OCI-LY1 (cell line): ENCODE data around the gene ZBTB43.

Experiments used
- H2AFZ ChIP-seq: fragments of 200-600 bp; sonication (generic), shearing (Covaris generic); 2 replicates; pipeline ENCODE4 v1.6.0; 2014; ENCODE audit warnings: antibody characterized with exemption, mild to moderate bottlenecking, low read length
- H3F3A ChIP-seq: fragments of 200-600 bp; sonication (generic), shearing (Covaris generic); 2 replicates; pipeline ENCODE4 v1.6.0; 2014; ENCODE audit warnings: mild to moderate bottlenecking, antibody characterized with exemption, low read length, moderate library complexity; ENCODE audit not compliant: insufficient read depth
- H3K27ac ChIP-seq: fragments of 200-600 bp; sonication (generic); 2 replicates; pipeline ENCODE4 v1.5.1; 2014; ENCODE audit warnings: low read length, mixed run types, mild to moderate bottlenecking, low read depth; ENCODE audit not compliant: poor library complexity, severe bottlenecking
- H3K27me3 ChIP-seq: fragments of 200-600 bp; sonication (generic); 2 replicates; pipeline ENCODE4 v1.6.0; 2014; ENCODE audit warnings: antibody characterized with exemption, mild to moderate bottlenecking, low read length, moderate library complexity; ENCODE audit not compliant: insufficient read depth
- H3K36me3 ChIP-seq: fragments of 200-600 bp; sonication (generic); 2 replicates; pipeline ENCODE4 v1.6.1; 2014; ENCODE audit warnings: mild to moderate bottlenecking, antibody characterized with exemption, low read length, moderate library complexity, mixed read lengths; ENCODE audit not compliant: insufficient read depth
- H3K4me1 ChIP-seq: fragments of 200-600 bp; sonication (generic); 2 replicates; pipeline ENCODE4 v1.5.1; 2014; ENCODE audit warnings: mild to moderate bottlenecking, low read length, moderate library complexity; ENCODE audit not compliant: insufficient read depth, severe bottlenecking
- H3K4me2 ChIP-seq: fragments of 200-600 bp; sonication (generic), shearing (Covaris generic); 2 replicates; pipeline ENCODE4 v1.6.1; 2014; ENCODE audit warnings: low read length
- H3K4me3 ChIP-seq: fragments of 200-600 bp; sonication (generic); 2 replicates; pipeline ENCODE4 v1.5.1; 2014; ENCODE audit warnings: low read length, low read depth, mild to moderate bottlenecking, mixed read lengths; ENCODE audit not compliant: poor library complexity, severe bottlenecking
- H3K79me2 ChIP-seq: fragments of 200-600 bp; shearing (Covaris generic); 2 replicates; pipeline ENCODE4 v1.6.1; 2016; ENCODE audit warnings: mixed run types, low read length, mixed read lengths; ENCODE audit not compliant: insufficient read depth
- H3K9ac ChIP-seq: fragments of 200-600 bp; sonication (generic), shearing (Covaris generic); 2 replicates; pipeline ENCODE4 v1.6.1; 2014; ENCODE audit warnings: mild to moderate bottlenecking, low read length, mixed read lengths
- H3K9me2 ChIP-seq: fragments of 200-600 bp; sonication (generic), shearing (Covaris generic); 2 replicates; pipeline ENCODE4 v1.6.1; 2014; ENCODE audit warnings: low read depth, mild to moderate bottlenecking, low read length, mixed read lengths
- H3K9me3 ChIP-seq: fragments of 200-600 bp; shearing (Covaris generic); 2 replicates; pipeline ENCODE4 v1.6.1; 2014; ENCODE audit warnings: low read length, mixed read lengths
- H4K20me1 ChIP-seq: fragments of 200-600 bp; sonication (generic), shearing (Covaris generic); 2 replicates; pipeline ENCODE4 v1.6.0; 2016; ENCODE audit warnings: mild to moderate bottlenecking, low read length; ENCODE audit not compliant: insufficient read depth
- EZH2 ChIP-seq: fragments of 200-600 bp; sonication (generic), shearing (Covaris generic); IDR thresholded peaks from 2 replicates; pipeline ENCODE4 v1.8.0; 2017; ENCODE audit warnings: borderline replicate concordance, mixed run types, mild to moderate bottlenecking, antibody characterized with exemption, low read length, moderate library complexity, mixed read lengths
- TF ChIP-seq, protein P1 (sequence below): fragments of 200-600 bp; sonication (generic), shearing (Covaris generic); IDR thresholded peaks from 2 replicates; pipeline ENCODE4 v1.5.1; 2017; ENCODE audit warnings: mild to moderate bottlenecking, antibody characterized with exemption, low read length, moderate library complexity, mixed read lengths

Gene ZBTB43

GRCh38 chr9:126788046-126788445, 16.8 kb upstream of the ZBTB43 start:
- Histone ChIP-seq H4K20me1 (no peaks in the 10 kb centered on the region), H3K4me3 (no peak overlapping the region), H3K36me3 (no peaks in the 10 kb centered on the region), H3K9me3 (no peaks in the 10 kb centered on the region), H3K4me2 (no peak overlapping the region), H3F3A (no peaks in the 10 kb centered on the region), H3K9ac (no peak overlapping the region), H2AFZ (no peak overlapping the region), H3K9me2 (no peaks in the 10 kb centered on the region), H3K27ac (no peak overlapping the region), H3K4me1 (no peaks in the 10 kb centered on the region), H3K27me3 (peaks cover 19% of the 10 kb centered on the region), H3K79me2 (no peaks in the 10 kb centered on the region)
- TF ChIP-seq EZH2: no peak
- TF ChIP-seq, protein P1, sequence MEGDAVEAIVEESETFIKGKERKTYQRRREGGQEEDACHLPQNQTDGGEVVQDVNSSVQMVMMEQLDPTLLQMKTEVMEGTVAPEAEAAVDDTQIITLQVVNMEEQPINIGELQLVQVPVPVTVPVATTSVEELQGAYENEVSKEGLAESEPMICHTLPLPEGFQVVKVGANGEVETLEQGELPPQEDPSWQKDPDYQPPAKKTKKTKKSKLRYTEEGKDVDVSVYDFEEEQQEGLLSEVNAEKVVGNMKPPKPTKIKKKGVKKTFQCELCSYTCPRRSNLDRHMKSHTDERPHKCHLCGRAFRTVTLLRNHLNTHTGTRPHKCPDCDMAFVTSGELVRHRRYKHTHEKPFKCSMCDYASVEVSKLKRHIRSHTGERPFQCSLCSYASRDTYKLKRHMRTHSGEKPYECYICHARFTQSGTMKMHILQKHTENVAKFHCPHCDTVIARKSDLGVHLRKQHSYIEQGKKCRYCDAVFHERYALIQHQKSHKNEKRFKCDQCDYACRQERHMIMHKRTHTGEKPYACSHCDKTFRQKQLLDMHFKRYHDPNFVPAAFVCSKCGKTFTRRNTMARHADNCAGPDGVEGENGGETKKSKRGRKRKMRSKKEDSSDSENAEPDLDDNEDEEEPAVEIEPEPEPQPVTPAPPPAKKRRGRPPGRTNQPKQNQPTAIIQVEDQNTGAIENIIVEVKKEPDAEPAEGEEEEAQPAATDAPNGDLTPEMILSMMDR: no peak

- no peak overlapping the region for H2AFZ ChIP-seq
- no peak overlapping the region for H3K27ac ChIP-seq
- no peaks in the 10 kb centered on the region for H3K9me2 ChIP-seq
- H3K27me3 ChIP-seq: peaks cover 19% of the 10 kb centered on the region
- no peak overlapping the region for H3K9ac ChIP-seq
- H3K9me3 ChIP-seq: no peaks in the 10 kb centered on the region
- TF ChIP-seq, protein P1: no peak
- no peak for TF ChIP-seq EZH2
- H3K4me3 ChIP-seq: no peak overlapping the region
- no peaks in the 10 kb centered on the region for H3F3A ChIP-seq
- H3K36me3 ChIP-seq: no peaks in the 10 kb centered on the region
- no peaks in the 10 kb centered on the region for H3K79me2 ChIP-seq
- H4K20me1 ChIP-seq: no peaks in the 10 kb centered on the region
- H3K4me2 ChIP-seq: no peak overlapping the region
- no peaks in the 10 kb centered on the region for H3K4me1 ChIP-seq
Measured at GRCh38 chr9:126788634-126789349, 16.0 kb upstream of the ZBTB43 start.

DNA sequence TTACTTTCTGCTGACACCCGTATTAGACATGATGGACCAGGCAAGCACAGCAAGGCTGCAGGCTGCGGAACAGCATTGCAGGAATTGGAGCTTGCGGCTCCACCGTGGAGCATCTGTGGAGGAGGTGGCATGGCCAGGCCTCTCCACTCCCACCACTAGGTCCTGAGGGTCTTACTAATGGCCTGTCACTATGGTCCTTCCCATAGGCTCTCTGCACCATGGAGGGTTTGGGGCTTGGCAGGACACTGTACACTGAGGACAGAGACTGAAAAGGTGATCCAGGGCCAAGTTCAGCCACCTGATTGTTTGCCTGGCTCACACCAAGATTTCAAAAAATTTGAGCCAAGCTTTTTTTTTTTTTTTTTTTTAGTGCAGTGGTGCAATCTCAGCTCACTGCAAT, 14.3 kb upstream of the ZBTB43 start:
- H4K20me1 ChIP-seq: no peaks in the 10 kb centered on the region
- H2AFZ ChIP-seq: no peak overlapping the region
- no peak overlapping the region for H3K4me2 ChIP-seq
- peaks cover 9% of the 10 kb centered on the region for H3K27me3 ChIP-seq
- no peaks in the 10 kb centered on the region for H3F3A ChIP-seq
- no peaks in the 10 kb centered on the region for H3K9me2 ChIP-seq
- no peak overlapping the region for H3K9ac ChIP-seq
- H3K79me2 ChIP-seq: no peaks in the 10 kb centered on the region
- no peaks in the 10 kb centered on the region for H3K9me3 ChIP-seq
- H3K27ac ChIP-seq: no peak overlapping the region
- no peaks in the 10 kb centered on the region for H3K36me3 ChIP-seq
- H3K4me1 ChIP-seq: no peaks in the 10 kb centered on the region
- no peak overlapping the region for H3K4me3 ChIP-seq
- TF ChIP-seq, protein P1: no peak
- no peak for TF ChIP-seq EZH2
